Mucosa of descending colon (tissue), 3 donors: ENCODE data around the gene PDE4D. TPM values are rescaled to one million over a fixed set of nuclear protein-coding genes. Genes with fewer than 3 reads are reported as not detected.

Source experiments
- ATAC-seq: fragments of 200-7000 bp; cut with Tn5 transposase; one replicate; pipeline ENCODE4 v1.9.1; 2020; ENCODE audit warnings: mild to moderate bottlenecking, moderate library complexity
- DNase-seq, 3 donors: peaks; one replicate each; pipeline ENCODE4 v3.0.0-alpha.2; 2020
- H3K36me3 ChIP-seq: fragments of 200-600 bp; one replicate; pipeline ENCODE4 v1.8.0; 2021; ENCODE audit warnings: low read depth, mild to moderate bottlenecking
- H3K4me1 ChIP-seq: fragments of 200-600 bp; one replicate; pipeline ENCODE4 v1.8.0; 2021; ENCODE audit warnings: low read depth, mild to moderate bottlenecking
- H3K4me3 ChIP-seq: fragments of 200-600 bp; one replicate; pipeline ENCODE4 v1.8.0; 2021; ENCODE audit warnings: mild to moderate bottlenecking
- H3K9me3 ChIP-seq: fragments of 200-600 bp; one replicate; pipeline ENCODE4 v1.8.0; 2021; ENCODE audit warnings: mild to moderate bottlenecking
- intact Hi-C, 2 donors: fragments of 100-400 bp; cut with DNase I in 1 of 2; cut with micrococcal nuclease in 1 of 2; formaldehyde crosslinking; loops; one replicate each; pipeline versions ENCODE4 v1.11.0 to v1.11.1; 2022; cut with DNase I, micrococcal nuclease
- total RNA-seq, 3 donors: library from RNA; stranded (reverse); fragmentation: NEBNext Ultra II Directional in 2 of 3; extraction: Animal tissue kit (Norgen Biotek cat#: 25700) in 2 of 3; gene quantifications; one replicate each; pipeline versions ENCODE4 v1.2.1 to v1.2.4, GENCODE V29; 2021 to 2023
- TF ChIP-seq, protein P1 (sequence below): fragments of 200-600 bp; IDR thresholded peaks from one replicate; pipeline ENCODE4 v1.8.0; 2022; ENCODE audit warnings: antibody characterized with exemption, mild to moderate bottlenecking
- donor health status: DM: no; HTN: no; CAD: no; lungs with moderate emphysema.
- donor health status: DM: no; HTN: no; CAD: no.
- donor health status: DM: no; HTN: yes; CAD: no.

The PDE4D gene
- total RNA-seq, 3 donors from 2014 or later = 37.9 to 137 (median 100) TPM

DNA sequence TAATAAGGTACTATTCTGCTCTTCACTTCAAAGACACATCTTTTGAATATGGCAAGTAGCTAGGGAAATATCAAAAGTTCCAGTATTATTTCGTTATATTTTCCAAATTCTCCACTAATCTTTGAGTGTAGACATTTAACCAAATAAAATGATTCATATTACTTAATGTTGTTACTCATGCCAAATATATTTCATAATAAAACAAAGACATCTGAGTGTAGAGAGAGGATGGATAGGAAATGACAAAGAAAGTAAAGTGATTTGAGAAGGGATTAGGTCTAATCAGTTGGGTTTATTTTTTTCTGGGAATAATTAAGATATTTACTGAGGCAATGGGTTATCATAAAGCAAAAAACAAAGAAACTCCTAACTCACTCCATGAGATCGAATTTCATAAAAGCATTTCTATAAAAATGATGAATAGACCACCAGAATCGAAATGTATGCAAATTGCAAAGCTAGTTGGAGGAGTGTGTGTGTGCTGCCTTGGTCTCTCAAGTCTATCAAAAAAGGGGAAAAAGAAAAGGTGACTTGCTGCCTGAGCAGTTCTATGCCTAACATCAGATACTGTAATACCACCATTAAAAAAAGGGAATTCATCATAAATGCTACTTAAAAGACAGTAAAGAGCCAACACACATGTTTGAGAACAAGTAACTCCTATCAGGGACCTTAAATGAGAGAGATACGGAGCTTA is 255.5 kb downstream of the PDE4D start:
- no peaks in the 10 kb centered on the region for H3K36me3 ChIP-seq
- TF ChIP-seq, protein P1, sequence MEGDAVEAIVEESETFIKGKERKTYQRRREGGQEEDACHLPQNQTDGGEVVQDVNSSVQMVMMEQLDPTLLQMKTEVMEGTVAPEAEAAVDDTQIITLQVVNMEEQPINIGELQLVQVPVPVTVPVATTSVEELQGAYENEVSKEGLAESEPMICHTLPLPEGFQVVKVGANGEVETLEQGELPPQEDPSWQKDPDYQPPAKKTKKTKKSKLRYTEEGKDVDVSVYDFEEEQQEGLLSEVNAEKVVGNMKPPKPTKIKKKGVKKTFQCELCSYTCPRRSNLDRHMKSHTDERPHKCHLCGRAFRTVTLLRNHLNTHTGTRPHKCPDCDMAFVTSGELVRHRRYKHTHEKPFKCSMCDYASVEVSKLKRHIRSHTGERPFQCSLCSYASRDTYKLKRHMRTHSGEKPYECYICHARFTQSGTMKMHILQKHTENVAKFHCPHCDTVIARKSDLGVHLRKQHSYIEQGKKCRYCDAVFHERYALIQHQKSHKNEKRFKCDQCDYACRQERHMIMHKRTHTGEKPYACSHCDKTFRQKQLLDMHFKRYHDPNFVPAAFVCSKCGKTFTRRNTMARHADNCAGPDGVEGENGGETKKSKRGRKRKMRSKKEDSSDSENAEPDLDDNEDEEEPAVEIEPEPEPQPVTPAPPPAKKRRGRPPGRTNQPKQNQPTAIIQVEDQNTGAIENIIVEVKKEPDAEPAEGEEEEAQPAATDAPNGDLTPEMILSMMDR = no peak
- no peak for DNase-seq
- intact Hi-C loops = no loop called here
- no peak overlapping the region for H3K4me3 ChIP-seq
- H3K9me3 ChIP-seq = no peaks in the 10 kb centered on the region
- H3K4me1 ChIP-seq = no peaks in the 10 kb centered on the region
- no peak for ATAC-seq

GRCh38 chr5:59629561-59629960 is 264.0 kb downstream of the PDE4D start:
- TF ChIP-seq, protein P1 = no peak
- Histone ChIP-seq H3K36me3 (no peaks in the 10 kb centered on the region), H3K4me3 (no peak overlapping the region), H3K4me1 (no peaks in the 10 kb centered on the region), H3K9me3 (no peaks in the 10 kb centered on the region)
- intact Hi-C loops = no loop called here
- DNase-seq = no peak
- no peak for ATAC-seq

- Histone ChIP-seq H3K36me3 (no peaks in the 10 kb centered on the region), H3K9me3 (no peaks in the 10 kb centered on the region), H3K4me1 (no peaks in the 10 kb centered on the region), H3K4me3 (no peak overlapping the region)
- ATAC-seq (no peak), DNase-seq (no peak)
- TF ChIP-seq, protein P1 = no peak
- intact Hi-C loops = no loop called here
These were observed 265.3 kb downstream of the PDE4D start for GRCh38 chr5:59628062-59628828.

- ATAC-seq = no peak
These were observed 268.6 kb downstream of the PDE4D start for GRCh38 chr5:59624898-59625297.

GRCh38 chr5:59622848-59623247 is 270.7 kb downstream of the PDE4D start:
- Histone ChIP-seq H3K4me3 (no peak overlapping the region), H3K4me1 (no peaks in the 10 kb centered on the region), H3K9me3 (no peaks in the 10 kb centered on the region), H3K36me3 (no peaks in the 10 kb centered on the region)
- no peak for ATAC-seq
- TF ChIP-seq, protein P1 = no peak
- intact Hi-C loops = no loop called here
- DNase-seq = no peak

More at GRCh38 chr5:59624898-59625297, 268.6 kb downstream of the PDE4D start:
- Histone ChIP-seq H3K9me3 (no peaks in the 10 kb centered on the region), H3K4me3 (no peak overlapping the region), H3K36me3 (no peaks in the 10 kb centered on the region), H3K4me1 (no peaks in the 10 kb centered on the region)
- TF ChIP-seq, protein P1 = no peak
- no peak for DNase-seq
- intact Hi-C loops = no loop called here
